Colonic mucosa (tissue), 4 donors: ENCODE data around the gene NOXO1. TPM values are rescaled to one million over a fixed set of nuclear protein-coding genes. Genes with fewer than 3 reads are reported as not detected.

ENCODE experiments used
- DNase-seq: peaks from one replicate; pipeline ENCODE4 v3.0.0-alpha.2; 2020
- H3K27ac ChIP-seq: fragments of 200-600 bp; one replicate; pipeline ENCODE4 v1.8.0; 2021
- H3K27me3 ChIP-seq: fragments of 200-600 bp; one replicate; pipeline ENCODE4 v1.8.0; 2021
- H3K36me3 ChIP-seq: fragments of 200-600 bp; one replicate; pipeline ENCODE4 v1.8.0; 2021
- H3K4me1 ChIP-seq: fragments of 200-600 bp; one replicate; pipeline ENCODE4 v1.8.0; 2021; ENCODE audit warnings: mild to moderate bottlenecking
- H3K4me3 ChIP-seq: fragments of 200-600 bp; one replicate; pipeline ENCODE4 v1.8.0; 2021
- H3K9ac ChIP-seq, 2 donors: one replicate each; pipeline ENCODE4 v1.7.0; 2013; ENCODE audit warnings: control low read depth in 2 of 2, low read depth in 2 of 2, low read length in 2 of 2
- H3K9me3 ChIP-seq: fragments of 200-600 bp; one replicate; pipeline ENCODE4 v1.8.0; 2021
- intact Hi-C: fragments of 100-400 bp; cut with DNase I; formaldehyde crosslinking; loops from one replicate; pipeline ENCODE4 v1.14.1; 2022
- total RNA-seq, 2 donors: library from RNA; stranded (reverse); fragmentation: NEBNext Ultra II Directional in 1 of 2; extraction: Animal tissue kit (Norgen Biotek cat#: 25700) in 1 of 2; gene quantifications; one replicate each; pipeline ENCODE4 v1.2.1, GENCODE V29; 2021
- TF ChIP-seq, protein P1 (sequence below): fragments of 200-600 bp; IDR thresholded peaks from one replicate; pipeline ENCODE4 v1.8.0; 2022; ENCODE audit warnings: antibody characterized with exemption, mild to moderate bottlenecking
- donor health status: healthy.
- donor health status: DM: no; HTN: no; CAD: no.
- donor health status: DM: no; HTN: no; CAD: no.

Gene NOXO1
- total RNA-seq, 2 donors from 2014 or later = 43.9 to 80.1 TPM

DNA sequence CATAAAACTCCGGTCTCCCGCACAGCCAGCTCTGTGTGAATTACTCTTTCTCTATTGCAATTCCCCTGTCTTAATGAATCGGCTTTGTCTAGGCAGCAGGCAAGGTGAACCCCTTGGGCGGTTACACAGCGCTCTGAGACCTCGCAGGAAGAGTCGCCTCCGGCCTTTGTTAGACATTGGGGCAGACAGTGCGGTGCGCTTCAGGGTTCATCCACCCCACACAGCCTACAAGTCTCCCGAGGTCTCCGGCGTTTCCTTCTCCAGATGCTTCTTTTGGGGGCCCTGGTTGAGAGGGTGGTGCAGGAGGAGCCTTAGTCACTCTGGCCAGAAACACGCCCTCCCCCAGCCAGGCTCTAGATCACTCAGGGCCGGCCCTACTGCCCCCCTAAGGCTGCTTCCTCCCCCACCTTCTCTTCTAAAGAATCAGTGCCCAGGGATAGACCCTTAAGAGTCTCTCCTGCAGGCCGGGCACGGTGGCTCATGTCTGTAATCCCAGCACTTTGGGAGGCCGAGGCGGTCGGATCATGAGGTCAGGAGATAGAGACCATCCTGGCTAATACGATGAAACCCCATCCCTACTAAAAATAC, 36.6 kb downstream of the NOXO1 start:
- Histone ChIP-seq H3K4me3 (no peak overlapping the region), H3K36me3 (no peaks in the 10 kb centered on the region), H3K27me3 (no peaks in the 10 kb centered on the region), H3K9ac (no peak overlapping the region), H3K4me1 (peaks cover 16% of the 10 kb centered on the region), H3K9me3 (no peaks in the 10 kb centered on the region), H3K27ac (no peak overlapping the region)
- intact Hi-C loops = no loop called here
- TF ChIP-seq, protein P1, sequence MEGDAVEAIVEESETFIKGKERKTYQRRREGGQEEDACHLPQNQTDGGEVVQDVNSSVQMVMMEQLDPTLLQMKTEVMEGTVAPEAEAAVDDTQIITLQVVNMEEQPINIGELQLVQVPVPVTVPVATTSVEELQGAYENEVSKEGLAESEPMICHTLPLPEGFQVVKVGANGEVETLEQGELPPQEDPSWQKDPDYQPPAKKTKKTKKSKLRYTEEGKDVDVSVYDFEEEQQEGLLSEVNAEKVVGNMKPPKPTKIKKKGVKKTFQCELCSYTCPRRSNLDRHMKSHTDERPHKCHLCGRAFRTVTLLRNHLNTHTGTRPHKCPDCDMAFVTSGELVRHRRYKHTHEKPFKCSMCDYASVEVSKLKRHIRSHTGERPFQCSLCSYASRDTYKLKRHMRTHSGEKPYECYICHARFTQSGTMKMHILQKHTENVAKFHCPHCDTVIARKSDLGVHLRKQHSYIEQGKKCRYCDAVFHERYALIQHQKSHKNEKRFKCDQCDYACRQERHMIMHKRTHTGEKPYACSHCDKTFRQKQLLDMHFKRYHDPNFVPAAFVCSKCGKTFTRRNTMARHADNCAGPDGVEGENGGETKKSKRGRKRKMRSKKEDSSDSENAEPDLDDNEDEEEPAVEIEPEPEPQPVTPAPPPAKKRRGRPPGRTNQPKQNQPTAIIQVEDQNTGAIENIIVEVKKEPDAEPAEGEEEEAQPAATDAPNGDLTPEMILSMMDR = no peak
- DNase-seq = no peak

DNA sequence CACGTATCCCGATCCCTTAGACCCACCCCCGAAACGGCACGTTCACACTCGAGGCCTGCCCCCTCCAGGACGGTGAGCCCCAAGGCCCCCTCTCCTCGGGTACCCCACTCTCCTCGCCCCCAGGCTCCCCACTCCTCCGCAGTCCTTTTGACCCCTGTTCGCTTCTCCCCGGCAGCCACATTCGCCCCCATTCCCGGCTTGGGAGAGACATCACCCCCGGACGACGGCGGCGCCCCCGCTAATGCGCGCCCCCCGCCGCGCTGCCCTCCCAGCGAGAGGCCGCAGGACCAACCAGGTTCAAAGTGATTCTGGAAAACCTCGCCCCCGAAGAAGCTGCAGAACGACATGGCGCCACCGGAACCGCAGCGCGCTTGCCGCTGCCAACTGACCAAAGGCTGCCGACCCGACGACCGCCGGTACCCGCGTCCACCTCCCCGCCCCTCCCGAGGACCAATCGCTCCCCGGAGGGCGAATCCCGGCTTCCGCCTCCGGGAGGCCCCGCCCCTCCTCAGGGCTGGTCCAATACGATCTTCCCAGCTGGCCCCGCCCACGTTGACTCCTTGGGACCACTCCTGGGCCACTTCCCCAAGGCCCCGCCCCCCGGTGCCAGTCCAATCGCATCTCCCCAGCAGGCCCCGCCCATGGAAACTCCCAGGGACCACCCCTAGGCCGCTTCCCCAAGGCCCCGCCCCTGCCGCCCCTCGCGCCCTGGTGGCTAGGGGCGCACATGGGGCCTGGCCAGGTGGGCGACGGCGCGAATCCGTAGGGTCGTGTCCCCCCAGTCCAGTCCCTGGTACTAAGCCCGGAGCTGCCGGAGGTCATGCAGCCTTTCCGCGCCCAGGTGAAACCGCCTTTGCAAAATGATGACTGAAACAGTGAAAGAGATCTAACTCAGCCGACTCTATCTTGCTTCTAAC, 38.2 kb downstream of the NOXO1 start, which contains the start of gene MSRB1:
Gene MSRB1 (minus strand): TSS at position 390 of the 917 bp plus-strand sequence. CDS start 43 bp downstream, at position 347.
- TF ChIP-seq, protein P1 = no peak
- Histone ChIP-seq H3K4me1 (peaks cover 16% of the 10 kb centered on the region), H3K9ac (peak within 1 kb of the TSS; percentile 92 to 95), H3K27ac (peak within 1 kb of the TSS; percentile 76), H3K4me3 (peak within 1 kb of the TSS; percentile 66), H3K36me3 (peaks cover 4% of the 10 kb centered on the region), H3K27me3 (no peaks in the 10 kb centered on the region), H3K9me3 (no peaks in the 10 kb centered on the region)
- intact Hi-C loops = no loop called here
- DNase-seq = peak; percentile 100

DNA sequence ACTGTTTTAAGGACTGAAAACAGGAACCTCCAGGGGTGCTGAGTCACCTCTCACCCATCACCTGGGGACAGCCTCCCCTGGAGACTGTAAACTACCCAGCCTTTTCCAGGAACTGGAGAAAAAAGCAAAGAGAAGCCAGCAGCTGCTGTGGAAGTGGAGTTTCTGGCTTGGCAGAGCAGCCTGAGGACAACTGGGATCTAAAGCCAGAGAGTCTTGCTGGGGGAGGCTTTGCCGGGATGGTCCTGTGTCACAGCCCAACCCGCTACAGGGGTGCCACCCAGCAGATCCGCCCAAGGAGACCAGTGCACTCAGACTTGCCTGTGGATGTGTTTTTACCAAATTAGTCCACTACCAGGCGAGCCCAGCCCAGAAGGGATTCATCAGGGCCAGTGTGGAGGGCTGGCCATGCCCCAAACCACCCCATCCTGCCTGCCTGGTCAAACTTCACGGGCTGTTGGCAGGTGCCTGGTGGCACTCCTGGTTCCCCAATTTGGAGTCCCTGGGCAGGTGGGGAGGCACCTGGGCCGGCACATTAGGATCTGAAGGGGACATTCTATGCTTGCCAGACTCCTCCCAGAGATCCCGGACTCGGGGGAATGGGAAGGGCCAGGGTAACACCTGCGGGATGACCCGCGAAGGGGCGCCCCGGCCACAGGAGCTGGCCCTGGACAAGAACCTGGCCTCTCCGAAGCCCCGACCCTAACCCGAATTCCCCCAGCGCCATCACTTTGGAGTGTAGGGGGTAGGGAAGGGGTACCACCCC, 39.0 kb downstream of the NOXO1 start:
- Histone ChIP-seq H3K4me1 (peaks cover 16% of the 10 kb centered on the region), H3K4me3 (peak overlapping the region; percentile 66), H3K27me3 (no peaks in the 10 kb centered on the region), H3K27ac (peak overlapping the region; percentile 76), H3K36me3 (peaks cover 4% of the 10 kb centered on the region), H3K9ac (peak overlapping the region; percentile 92 to 95), H3K9me3 (no peaks in the 10 kb centered on the region)
- TF ChIP-seq, protein P1 = no peak
- intact Hi-C loops = no loop called here
- DNase-seq = peak; percentile 50

DNA sequence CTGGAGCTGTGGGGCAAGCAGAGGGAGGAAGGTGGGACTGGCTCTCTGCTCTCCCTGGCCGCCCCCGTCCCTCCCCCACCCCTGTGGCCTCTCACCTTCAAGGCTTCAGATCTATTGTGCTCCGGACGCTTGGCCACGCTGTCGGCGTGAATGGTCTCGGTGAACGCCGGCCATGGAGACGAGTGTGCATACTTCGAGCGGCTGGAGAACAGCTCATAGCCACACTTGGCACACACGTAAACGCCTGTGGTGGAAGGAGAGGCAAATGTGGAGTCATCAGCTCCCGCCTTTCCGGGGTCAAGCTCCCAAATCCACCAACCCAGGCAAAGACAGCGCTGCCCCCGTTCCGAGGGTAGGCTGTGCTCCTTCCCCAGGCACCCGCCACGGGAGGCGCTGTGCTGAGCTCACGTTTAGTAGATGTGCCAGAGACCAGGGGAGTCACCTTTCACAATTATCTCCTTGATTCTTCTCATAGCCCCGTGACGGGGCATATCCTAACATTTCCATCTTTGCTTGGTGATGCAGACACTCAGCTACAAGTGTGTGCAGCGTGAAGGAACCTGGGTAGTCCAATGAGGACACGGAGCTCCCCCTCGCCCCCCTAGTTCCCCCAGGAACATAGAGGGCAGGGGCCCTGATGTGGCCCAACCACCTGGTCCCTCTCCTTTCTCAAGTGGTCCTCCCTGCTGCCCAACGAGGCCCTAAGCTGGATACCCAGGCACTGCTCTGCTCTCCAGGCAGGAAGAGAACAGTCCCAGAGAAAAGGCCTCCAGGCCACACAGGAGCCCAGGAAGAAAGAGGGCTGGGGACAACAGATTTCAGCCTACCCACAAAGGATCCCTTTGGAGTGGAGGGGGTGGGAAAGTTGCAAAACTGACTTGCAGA, 39.9 kb downstream of the NOXO1 start:
- Histone ChIP-seq H3K36me3 (peaks cover 4% of the 10 kb centered on the region), H3K4me3 (no peak overlapping the region), H3K27me3 (no peaks in the 10 kb centered on the region), H3K27ac (peak overlapping the region; percentile 76), H3K9me3 (no peaks in the 10 kb centered on the region), H3K4me1 (peaks cover 16% of the 10 kb centered on the region), H3K9ac (peak overlapping the region in 1 of 2 donors; percentile 92)
- DNase-seq = peak; percentile 46
- TF ChIP-seq, protein P1 = no peak
- intact Hi-C loops = no loop called here
